Left cardiac atrium (tissue), 4 donors: Measurements from ENCODE around the gene LRRK1. TPM values are rescaled to one million over a fixed set of nuclear protein-coding genes. Genes with fewer than 3 reads are reported as not detected.

Experiments used
- ATAC-seq, 2 donors: fragments of 200-7000 bp; cut with Tn5 transposase; one replicate each; pipeline ENCODE4 v1.9.1; 2020; ENCODE audit warnings: mild to moderate bottlenecking in 2 of 2, moderate library complexity in 2 of 2
- DNase-seq: peaks from one replicate; pipeline ENCODE4 v3.0.0-alpha.2; 2020
- intact Hi-C, 2 donors: fragments of 100-400 bp; cut with DNase I; formaldehyde crosslinking; loops; one replicate each; pipeline versions ENCODE4 v1.14.1 to v1.15.1; 2022 to 2023
- total RNA-seq, 2 donors: library from RNA; stranded (reverse); fragmentation: NEBNext Ultra II Directional; extraction: Animal tissue kit (Norgen Biotek cat#: 25700); gene quantifications; one replicate each; pipeline ENCODE4 v1.2.1, GENCODE V29; 2021
- donor health status: DM: no; HTN: yes; CAD: no.
- donor health status: DM: no; HTN: yes; CAD: no; lungs with severe emphysema.
- donor health status: DM: yes; HTN: yes; CAD: no.
- donor health status: Dilated cardiomyopathy.

LRRK1 gene
- total RNA-seq, 2 donors from 2014 or later, result 5.2 to 9.1 TPM

GRCh38 chr15:100889385-100890050, 29.6 kb upstream of the LRRK1 start:
- ATAC-seq (peak; percentile 75 to 80), DNase-seq (peak; percentile 82)
- intact Hi-C loops, result no loop called here

- intact Hi-C loops, result no loop called here
- no peak for DNase-seq
- no peak for ATAC-seq
Observed at GRCh38 chr15:100890051-100890720, 29.0 kb upstream of the LRRK1 start.

GRCh38 chr15:100890850-100891249, 28.3 kb upstream of the LRRK1 start:
- no peak for DNase-seq
- ATAC-seq, result no peak
- intact Hi-C loops, result no loop called here

- DNase-seq, result no peak
- intact Hi-C loops, result no loop called here
- ATAC-seq, result no peak
Observed at GRCh38 chr15:100891307-100892012, 27.7 kb upstream of the LRRK1 start.

- ATAC-seq (no peak), DNase-seq (no peak)
- intact Hi-C loops, result no loop called here
Observed at GRCh38 chr15:100892013-100892355, 27.2 kb upstream of the LRRK1 start.

- intact Hi-C loops, result no loop called here
- ATAC-seq (no peak), DNase-seq (no peak)
Observed at GRCh38 chr15:100893261-100893963, 25.7 kb upstream of the LRRK1 start.

GRCh38 chr15:100893964-100894295, 25.2 kb upstream of the LRRK1 start:
- ATAC-seq, result peak in 1 of 2 donors; percentile 17
- DNase-seq, result no peak
- intact Hi-C loops, result no loop called here

- intact Hi-C loops, result no loop called here
- no peak for DNase-seq
- no peak for ATAC-seq
Observed at GRCh38 chr15:100895721-100896120, 23.4 kb upstream of the LRRK1 start.

- intact Hi-C loops, result no loop called here
- DNase-seq, result no peak
- ATAC-seq, result no peak
Observed at GRCh38 chr15:100897221-100898151, 21.7 kb upstream of the LRRK1 start.

- DNase-seq (no peak), ATAC-seq (no peak)
- intact Hi-C loops, result no loop called here
Observed at GRCh38 chr15:100898152-100898490, 21.0 kb upstream of the LRRK1 start.

GRCh38 chr15:100898661-100899462, 20.3 kb upstream of the LRRK1 start:
- ATAC-seq (no peak), DNase-seq (no peak)
- intact Hi-C loops, result no loop called here

- no peak for ATAC-seq
- no peak for DNase-seq
- intact Hi-C loops, result no loop called here
Observed at GRCh38 chr15:100899601-100900000, 19.6 kb upstream of the LRRK1 start.

- no peak for ATAC-seq
- no peak for DNase-seq
- intact Hi-C loops, result no loop called here
Observed at GRCh38 chr15:100900136-100900794, 18.9 kb upstream of the LRRK1 start.

- ATAC-seq, result no peak
- intact Hi-C loops, result no loop called here
- no peak for DNase-seq
Observed at GRCh38 chr15:100900795-100901169, 18.4 kb upstream of the LRRK1 start.

- intact Hi-C loops, result no loop called here
- no peak for DNase-seq
- ATAC-seq, result no peak
Observed at GRCh38 chr15:100901296-100901695, 17.9 kb upstream of the LRRK1 start.

- ATAC-seq (peak; percentile 10 to 36), DNase-seq (no peak)
- intact Hi-C loops, result no loop called here
Observed at GRCh38 chr15:100901702-100902435, 17.3 kb upstream of the LRRK1 start.

- intact Hi-C loops, result no loop called here
- ATAC-seq (peak; percentile 90), DNase-seq (peak; percentile 81)
Observed at GRCh38 chr15:100902436-100903167, 16.6 kb upstream of the LRRK1 start.
